Measurements from ENCODE around the gene CMTM2. TPM values are rescaled to one million over a fixed set of nuclear protein-coding genes. Genes with fewer than 3 reads are reported as not detected.

CMTM2 gene
- total and polyA plus RNA-seq, 9 of the 15 experiments (the other 6 are each of a cell fraction or from before 2014, with no cell fraction given): not detected

DNA sequence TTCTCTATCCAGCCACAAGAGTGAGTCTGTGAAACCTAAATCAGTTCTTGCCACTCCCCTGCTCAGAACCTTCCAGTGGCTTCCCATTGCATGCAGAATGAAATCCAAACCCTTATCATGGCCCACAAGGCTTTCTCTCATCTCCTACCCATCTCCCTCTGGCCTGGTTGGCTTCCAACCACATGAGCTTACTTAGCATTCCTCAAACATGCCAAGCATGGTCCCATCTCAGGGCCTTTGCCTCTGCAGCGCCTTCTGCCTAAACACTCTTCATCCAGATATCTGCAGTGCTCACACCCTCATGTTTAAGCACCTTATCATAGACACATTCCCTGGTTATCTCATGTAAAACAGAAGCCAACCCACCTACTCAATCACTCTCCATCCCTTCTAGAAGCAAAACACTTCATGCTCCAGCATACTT, 44.9 kb upstream of the CMTM2 start (continued):
- TF ChIP-seq SRF (CRISPR knock-in tag; IDR thresholded peaks at IDR 0.05): no peak
- no peak for TF ChIP-seq EP400 (IDR thresholded peaks at IDR 0.05)
- no peak for TF ChIP-seq NELFE (IDR thresholded peaks at IDR 0.05; ENCODE audit: insufficient read depth, insufficient read length)
- TF ChIP-seq CCAR2 (IDR thresholded peaks at IDR 0.05; ENCODE audit: low read depth, low read length): no peak
- TF ChIP-seq POLR2AphosphoS2 (IDR thresholded peaks at IDR 0.05; ENCODE audit: low read length): no peak
- TF ChIP-seq SREBF2 (CRISPR knock-in tag; IDR thresholded peaks at IDR 0.05): no peak
- TF ChIP-seq POLR3G (IDR thresholded peaks at IDR 0.05; ENCODE audit: extremely low read depth, insufficient read length, insufficient replicate concordance): no peak
- TF ChIP-seq BHLHE40 (IDR thresholded peaks at IDR 0.05; ENCODE audit: low read length): no peak
- no peak for TF ChIP-seq TAF1 (IDR thresholded peaks at IDR 0.05; ENCODE audit: control insufficient read depth, extremely low read depth, insufficient read depth, low read length, severe bottlenecking)
- no peak for TF ChIP-seq EWSR1 (IDR thresholded peaks at IDR 0.05; ENCODE audit: borderline replicate concordance, low read depth, partially characterized antibody)
- TF ChIP-seq, protein P1, sequence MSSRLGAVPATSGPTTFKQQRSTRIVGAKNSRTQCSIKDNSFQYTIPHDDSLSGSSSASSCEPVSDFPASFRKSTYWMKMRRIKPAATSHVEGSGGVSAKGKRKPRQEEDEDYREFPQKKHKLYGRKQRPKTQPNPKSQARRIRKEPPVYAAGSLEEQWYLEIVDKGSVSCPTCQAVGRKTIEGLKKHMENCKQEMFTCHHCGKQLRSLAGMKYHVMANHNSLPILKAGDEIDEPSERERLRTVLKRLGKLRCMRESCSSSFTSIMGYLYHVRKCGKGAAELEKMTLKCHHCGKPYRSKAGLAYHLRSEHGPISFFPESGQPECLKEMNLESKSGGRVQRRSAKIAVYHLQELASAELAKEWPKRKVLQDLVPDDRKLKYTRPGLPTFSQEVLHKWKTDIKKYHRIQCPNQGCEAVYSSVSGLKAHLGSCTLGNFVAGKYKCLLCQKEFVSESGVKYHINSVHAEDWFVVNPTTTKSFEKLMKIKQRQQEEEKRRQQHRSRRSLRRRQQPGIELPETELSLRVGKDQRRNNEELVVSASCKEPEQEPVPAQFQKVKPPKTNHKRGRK (tag; IDR thresholded peaks at IDR 0.05): no peak
- TF ChIP-seq SAFB2 (IDR thresholded peaks at IDR 0.05; ENCODE audit: borderline replicate concordance, low read depth, low read length, severe bottlenecking): no peak
- peak in 1 of 2 experiments; percentile 91; a peak in 3 of 4 replicates for TF ChIP-seq RCOR1 (IDR thresholded peaks at IDR 0.05; ENCODE audit: borderline replicate concordance in 1 of 2, low read depth in 2 of 2, low read length in 2 of 2)
- TF ChIP-seq, protein P2, sequence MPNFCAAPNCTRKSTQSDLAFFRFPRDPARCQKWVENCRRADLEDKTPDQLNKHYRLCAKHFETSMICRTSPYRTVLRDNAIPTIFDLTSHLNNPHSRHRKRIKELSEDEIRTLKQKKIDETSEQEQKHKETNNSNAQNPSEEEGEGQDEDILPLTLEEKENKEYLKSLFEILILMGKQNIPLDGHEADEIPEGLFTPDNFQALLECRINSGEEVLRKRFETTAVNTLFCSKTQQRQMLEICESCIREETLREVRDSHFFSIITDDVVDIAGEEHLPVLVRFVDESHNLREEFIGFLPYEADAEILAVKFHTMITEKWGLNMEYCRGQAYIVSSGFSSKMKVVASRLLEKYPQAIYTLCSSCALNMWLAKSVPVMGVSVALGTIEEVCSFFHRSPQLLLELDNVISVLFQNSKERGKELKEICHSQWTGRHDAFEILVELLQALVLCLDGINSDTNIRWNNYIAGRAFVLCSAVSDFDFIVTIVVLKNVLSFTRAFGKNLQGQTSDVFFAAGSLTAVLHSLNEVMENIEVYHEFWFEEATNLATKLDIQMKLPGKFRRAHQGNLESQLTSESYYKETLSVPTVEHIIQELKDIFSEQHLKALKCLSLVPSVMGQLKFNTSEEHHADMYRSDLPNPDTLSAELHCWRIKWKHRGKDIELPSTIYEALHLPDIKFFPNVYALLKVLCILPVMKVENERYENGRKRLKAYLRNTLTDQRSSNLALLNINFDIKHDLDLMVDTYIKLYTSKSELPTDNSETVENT (CRISPR knock-in tag; IDR thresholded peaks at IDR 0.05): 0 out of 2 replicates have a peak, but pooled peaks have one; percentile 27
- no peak for TF ChIP-seq SOX6 (IDR thresholded peaks at IDR 0.05)
- TF ChIP-seq PURB (CRISPR knock-in tag; IDR thresholded peaks at IDR 0.05; ENCODE audit: low read depth): no peak
- TF ChIP-seq, protein P3, sequence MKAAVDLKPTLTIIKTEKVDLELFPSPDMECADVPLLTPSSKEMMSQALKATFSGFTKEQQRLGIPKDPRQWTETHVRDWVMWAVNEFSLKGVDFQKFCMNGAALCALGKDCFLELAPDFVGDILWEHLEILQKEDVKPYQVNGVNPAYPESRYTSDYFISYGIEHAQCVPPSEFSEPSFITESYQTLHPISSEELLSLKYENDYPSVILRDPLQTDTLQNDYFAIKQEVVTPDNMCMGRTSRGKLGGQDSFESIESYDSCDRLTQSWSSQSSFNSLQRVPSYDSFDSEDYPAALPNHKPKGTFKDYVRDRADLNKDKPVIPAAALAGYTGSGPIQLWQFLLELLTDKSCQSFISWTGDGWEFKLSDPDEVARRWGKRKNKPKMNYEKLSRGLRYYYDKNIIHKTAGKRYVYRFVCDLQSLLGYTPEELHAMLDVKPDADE (conservative IDR thresholded peaks at IDR 0.05; ENCODE audit: control insufficient read depth, low read depth, low read length): no peak
- TF ChIP-seq MCM3 (IDR thresholded peaks at IDR 0.05): no peak
- no peak for TF ChIP-seq SMAD1 (IDR thresholded peaks at IDR 0.05; ENCODE audit: low read depth, low read length, partially characterized antibody)
- peak; percentile 25; the same call in 1 of the 2 replicates for TF ChIP-seq TEAD2 (tag; IDR thresholded peaks at IDR 0.05)
- no peak for TF ChIP-seq KAT7 (CRISPR knock-in tag; IDR thresholded peaks at IDR 0.05; ENCODE audit: borderline replicate concordance)
- TF ChIP-seq ZSCAN32 (CRISPR knock-in tag; IDR thresholded peaks at IDR 0.05): no peak
- no peak for TF ChIP-seq DNMT1 (IDR thresholded peaks at IDR 0.05)
- TF ChIP-seq PTTG1 (tag; IDR thresholded peaks at IDR 0.05; ENCODE audit: low read depth): no peak
- TF ChIP-seq ZNF239 (CRISPR knock-in tag; IDR thresholded peaks at IDR 0.05): peak; percentile 72
- no peak for TF ChIP-seq MCM7 (IDR thresholded peaks at IDR 0.05)
- TF ChIP-seq ZNF57 (CRISPR knock-in tag; IDR thresholded peaks at IDR 0.05): no peak

Measured in K562 (cell line).